Hepatocyte (in vitro differentiated cells): ENCODE data around the gene NELFCD. TPM values are rescaled to one million over a fixed set of nuclear protein-coding genes. Genes with fewer than 3 reads are reported as not detected.

Experiments used
- DNase-seq: peaks from one replicate; pipeline ENCODE4 v3.0.0-alpha.2; 2016; ENCODE audit warnings: low spot score
- H2AFZ ChIP-seq: fragments of 200-600 bp; sonication (generic); 2 replicates; pipeline ENCODE4 v1.6.0; 2016; ENCODE audit warnings: antibody characterized with exemption, mild to moderate bottlenecking
- H3K27ac ChIP-seq: fragments of 200-600 bp; sonication (generic); 2 replicates; pipeline ENCODE4 v1.5.1; 2016; ENCODE audit warnings: mild to moderate bottlenecking
- H3K27me3 ChIP-seq: fragments of 200-600 bp; sonication (generic); 2 replicates; pipeline ENCODE4 v1.6.1; 2016
- H3K36me3 ChIP-seq: fragments of 200-600 bp; sonication (generic); replicated peaks from 2 replicates; pipeline ENCODE4 v1.5.1; 2016; ENCODE audit warnings: low read depth; ENCODE audit not compliant: insufficient read depth
- H3K4me1 ChIP-seq: fragments of 200-600 bp; sonication (generic); 2 replicates; pipeline ENCODE4 v1.5.1; 2016; ENCODE audit warnings: mild to moderate bottlenecking, moderate library complexity; ENCODE audit not compliant: insufficient read depth
- H3K4me2 ChIP-seq: fragments of 200-600 bp; sonication (generic); 2 replicates; pipeline ENCODE4 v1.6.0; 2016
- H3K4me3 ChIP-seq: fragments of 200-600 bp; sonication (generic); 2 replicates; pipeline ENCODE4 v1.5.1; 2016; ENCODE audit warnings: mild to moderate bottlenecking
- H3K79me2 ChIP-seq: fragments of 200-600 bp; sonication (generic); 2 replicates; pipeline ENCODE4 v1.6.0; 2017; ENCODE audit warnings: mild to moderate bottlenecking
- H3K9me2 ChIP-seq: fragments of 200-600 bp; sonication (generic); replicated peaks from 2 replicates; pipeline ENCODE4 v1.6.0; 2017; ENCODE audit warnings: mild to moderate bottlenecking; ENCODE audit not compliant: insufficient read depth
- H3K9me3 ChIP-seq: fragments of 200-600 bp; sonication (generic); 2 replicates; pipeline ENCODE4 v1.5.1; 2016; ENCODE audit warnings: low read depth, mild to moderate bottlenecking
- H4K20me1 ChIP-seq: fragments of 200-600 bp; sonication (generic); 2 replicates; pipeline ENCODE4 v1.6.0; 2016; ENCODE audit warnings: mild to moderate bottlenecking; ENCODE audit not compliant: insufficient read depth, poor library complexity, severe bottlenecking
- CTCF ChIP-seq: fragments of 200-600 bp; sonication (generic); IDR thresholded peaks from 2 replicates; pipeline ENCODE4 v1.5.1; 2016; ENCODE audit warnings: antibody characterized with exemption, mild to moderate bottlenecking; ENCODE audit not compliant: poor library complexity
- EZH2 ChIP-seq: fragments of 200-600 bp; sonication (generic); IDR thresholded peaks from 2 replicates; pipeline ENCODE4 v1.6.1; 2016; ENCODE audit warnings: antibody characterized with exemption, mild to moderate bottlenecking, borderline replicate concordance
- EZH2phosphoT487 ChIP-seq: fragments of 200-600 bp; sonication (generic); IDR thresholded peaks from one replicate; pipeline ENCODE4 v1.6.1; 2018; ENCODE audit warnings: antibody characterized with exemption, mild to moderate bottlenecking, low read depth, moderate library complexity; ENCODE audit not compliant: unreplicated experiment, severe bottlenecking
- WGBS: methylation state at CpG from one replicate; pipeline ENCODE4 v1.1.6; 2016; ENCODE audit warnings: low lambda C conversion rate; ENCODE audit errors: missing lambda C conversion rate; 5-methylcytosine and 5-hydroxymethylcytosine counted together
- polyA plus RNA-seq: library from polyadenylated mRNA; unstranded; fragments of >200 nt; fragmentation: Nextera tagmentation; extraction: Ambion mirVana; gene quantifications from 2 replicates; pipeline ENCODE4 v1.2.1, GENCODE V29; 2016
- total RNA-seq: library from RNA; depleted of rRNA; stranded (reverse); fragments of >200 nt; gene quantifications from 2 replicates; pipeline ENCODE4 v1.2.3, GENCODE V29; 2014

NELFCD gene
- total RNA-seq (41.7 and 48.3 TPM in 2 replicates), polyA plus RNA-seq (64.0 and 77.7 TPM in 2 replicates)

- 51% methylated on average over 23 of the region's 109 CpGs for WGBS
- Histone ChIP-seq H4K20me1 (peaks cover 15% of the 10 kb centered on the region), H3K79me2 (peaks cover 45% of the 10 kb centered on the region), H3K36me3 (no peaks in the 10 kb centered on the region), H3K9me2 (no peaks in the 10 kb centered on the region), H3K9me3 (no peaks in the 10 kb centered on the region), H3K4me1 (peaks cover 22% of the 10 kb centered on the region), H3K4me3 (peak within 1 kb of the TSS; percentile 83), H2AFZ (peak within 1 kb of the TSS; percentile 99), H3K4me2 (peak within 1 kb of the TSS; percentile 97), H3K27me3 (no peaks in the 10 kb centered on the region), H3K27ac (peak within 1 kb of the TSS; percentile 93)
- DNase-seq, result peak; percentile 95
- TF ChIP-seq CTCF (no peak), EZH2phosphoT487 (no peak), EZH2 (no peak)
These were observed at the start of gene NELFCD for GRCh38 chr20:58980711-58981627. TSS of gene NELFCD (plus strand) at chr20:58981256. CDS start at chr20:58981310, 54 bp downstream.

GRCh38 chr20:58932170-58932569 lies 48.9 kb upstream of the NELFCD start:
- DNase-seq, result no peak
- no peaks in the 10 kb centered on the region for H3K79me2 ChIP-seq
- H3K4me2 ChIP-seq, result no peak overlapping the region
- no peak overlapping the region for H3K4me3 ChIP-seq
- H3K4me1 ChIP-seq, result no peaks in the 10 kb centered on the region
- no peaks in the 10 kb centered on the region for H4K20me1 ChIP-seq
- no peaks in the 10 kb centered on the region for H3K27me3 ChIP-seq
- no peaks in the 10 kb centered on the region for H3K9me2 ChIP-seq
- no peaks in the 10 kb centered on the region for H3K36me3 ChIP-seq
- no peak overlapping the region for H3K27ac ChIP-seq
- TF ChIP-seq EZH2phosphoT487 (no peak), CTCF (no peak), EZH2 (no peak)
- peaks cover under 1% of the 10 kb centered on the region for H3K9me3 ChIP-seq
- 92% methylated on average over 5 of the region's 5 CpGs for WGBS
- H2AFZ ChIP-seq, result no peak overlapping the region

GRCh38 chr20:58938078-58938477 lies 43.0 kb upstream of the NELFCD start:
- no peaks in the 10 kb centered on the region for H3K79me2 ChIP-seq

More at GRCh38 chr20:58938078-58938477, 43.0 kb upstream of the NELFCD start:
- H3K9me2 ChIP-seq, result no peaks in the 10 kb centered on the region
- no peaks in the 10 kb centered on the region for H3K4me1 ChIP-seq
- H3K36me3 ChIP-seq, result no peaks in the 10 kb centered on the region
- no peak overlapping the region for H3K4me3 ChIP-seq
- no peak overlapping the region for H3K27ac ChIP-seq
- WGBS, result 73% methylated on average over 2 of the region's 2 CpGs
- peaks cover 10% of the 10 kb centered on the region for H3K27me3 ChIP-seq
- peaks cover 3% of the 10 kb centered on the region for H3K9me3 ChIP-seq
- no peak for DNase-seq
- no peak overlapping the region for H2AFZ ChIP-seq
- no peak overlapping the region for H3K4me2 ChIP-seq
- no peaks in the 10 kb centered on the region for H4K20me1 ChIP-seq
- TF ChIP-seq EZH2phosphoT487 (no peak), CTCF (no peak), EZH2 (no peak)
